ENCODE results near the gene ALG14. TPM values are rescaled to one million over a fixed set of nuclear protein-coding genes. Genes with fewer than 3 reads are reported as not detected.

The ALG14 gene
- total and polyA plus RNA-seq, 2 donors (not counting 3 experiments of a cell fraction or from before 2014, with no cell fraction given), result 2.6 to 8.6 TPM

GRCh38 chr1:94969137-94969536 lies 103.6 kb downstream of the ALG14 start:
- no peak overlapping the region for H3K4me2 ChIP-seq (ENCODE audit: insufficient read depth, low read length)
- intact Hi-C loops (cut with micrococcal nuclease) (no loop called here), dilution Hi-C loops (cut with MboI; ENCODE audit: extremely low pct_ligation_motif_present, low sequenced_read_pairs) (no loop called here)
- no peak for TF ChIP-seq JUN (IDR thresholded peaks at IDR 0.05; ENCODE audit: borderline replicate concordance, insufficient read depth, insufficient read length, low read depth)
- no peak for TF ChIP-seq EZH2 (IDR thresholded peaks at IDR 0.05; ENCODE audit: borderline replicate concordance, low read depth, low read length, severe bottlenecking)
- TF ChIP-seq MAX (IDR thresholded peaks at IDR 0.05; ENCODE audit: insufficient read depth, insufficient read length), result no peak
- TF ChIP-seq POLR2AphosphoS5 (IDR thresholded peaks at IDR 0.05; ENCODE audit: insufficient read depth, low read depth, low read length), result no peak
- TF ChIP-seq FOS (IDR thresholded peaks at IDR 0.05; ENCODE audit: borderline replicate concordance, insufficient read depth, low read length), result no peak
- no peak for TF ChIP-seq MYC (IDR thresholded peaks at IDR 0.05; ENCODE audit: low read depth, low read length)
- TF ChIP-seq CTCF (IDR thresholded peaks at IDR 0.05; ENCODE audit: extremely low read depth in 1 of 2, insufficient read depth in 1 of 2, low read depth in 1 of 2, low read length in 2 of 2), result no peak
- no peak for TF ChIP-seq POLR2A (IDR thresholded peaks at IDR 0.05; ENCODE audit: low read depth, low read length)
- no peak for TF ChIP-seq GATA2 (IDR thresholded peaks at IDR 0.05; ENCODE audit: insufficient read depth, insufficient read length, low read depth, low read length)
- H3K36me3 ChIP-seq (ENCODE audit: control insufficient read depth in 2 of 2, extremely low read depth in 1 of 2, insufficient read depth in 2 of 2, low read length in 2 of 2), result no peaks in the 10 kb centered on the region
- CTCF ChIA-PET, result no interaction called here
- no peaks in the 10 kb centered on the region for H4K20me1 ChIP-seq (replicated peaks; ENCODE audit: control insufficient read depth, extremely low read depth, insufficient read depth, low read length)
- H3K27ac ChIP-seq (ENCODE audit: insufficient read depth, low read depth, low read length), result no peak overlapping the region
- no peaks in the 10 kb centered on the region for H3K9me1 ChIP-seq (replicated peaks; ENCODE audit: control insufficient read depth, extremely low read depth, insufficient read depth, low read length)
- no peak overlapping the region for H3K9ac ChIP-seq (replicated peaks; ENCODE audit: extremely low read depth, insufficient read depth, low read length)
- DNase-seq (ENCODE audit: low read depth, low spot score) (no peak), FAIRE-seq (no peak)
- no peaks in the 10 kb centered on the region for H3K27me3 ChIP-seq (ENCODE audit: control insufficient read depth in 2 of 2, insufficient read depth in 2 of 2, low read length in 2 of 2)
- H3K9me3 ChIP-seq (replicated peaks; ENCODE audit: control insufficient read depth, insufficient read depth, low read length), result no peaks in the 10 kb centered on the region
- H3K79me2 ChIP-seq (ENCODE audit: control insufficient read depth, insufficient read depth, low read length), result no peaks in the 10 kb centered on the region
- BruUV-seq (replicated peaks), result no TSS peak
- POLR2A ChIA-PET, result no interaction called here
- no peak overlapping the region for H3K4me3 ChIP-seq (replicated peaks in 1 of 3; ENCODE audit: insufficient read depth in 1 of 3, low read depth in 1 of 3, low read length in 3 of 3)
- no peak overlapping the region for H2AFZ ChIP-seq (ENCODE audit: low read depth, low read length)
- peaks cover 29% of the 10 kb centered on the region for H3K4me1 ChIP-seq (ENCODE audit: control insufficient read depth, extremely low read depth, insufficient read depth, low read length)

Data from endothelial cell of umbilical vein (primary cell).